Neural crest cell (in vitro differentiated cells): Measurements from ENCODE around the gene THEM5. TPM values are rescaled to one million over a fixed set of nuclear protein-coding genes. Genes with fewer than 3 reads are reported as not detected.

Source experiments
- DNase-seq: peaks from one replicate; pipeline ENCODE4 v3.0.0; 2021; ENCODE audit warnings: low read depth, mixed read lengths, low spot score
- H3K27ac Mint-ChIP-seq: one replicate; pipeline ENCODE4 v1.8.0; 2021; ENCODE audit warnings: mild to moderate bottlenecking, mixed read lengths; ENCODE audit not compliant: unreplicated experiment
- H3K27me3 Mint-ChIP-seq: 2 replicates; pipeline ENCODE4 v1.8.0; 2021; ENCODE audit warnings: low read depth, mild to moderate bottlenecking, mixed read lengths
- H3K36me3 Mint-ChIP-seq: 2 replicates; pipeline ENCODE4 v1.8.0; 2021; ENCODE audit warnings: low read depth, mild to moderate bottlenecking, mixed read lengths
- H3K4me1 Mint-ChIP-seq: 2 replicates; pipeline ENCODE4 v1.8.0; 2021; ENCODE audit warnings: mixed read lengths
- H3K4me3 Mint-ChIP-seq: one replicate; pipeline ENCODE4 v1.8.0; 2021; ENCODE audit warnings: mild to moderate bottlenecking, mixed read lengths
- H3K9me3 Mint-ChIP-seq: 2 replicates; pipeline ENCODE4 v1.8.0; 2021; ENCODE audit warnings: mixed read lengths
- CTCF ChIP-seq: fragments of 200-600 bp; sonication (generic); conservative IDR thresholded peaks from 2 replicates; pipeline ENCODE4 v1.5.0; 2021; ENCODE audit warnings: antibody characterized with exemption, mild to moderate bottlenecking
- total RNA-seq: library from RNA; stranded (reverse); gene quantifications from 2 replicates; pipeline ENCODE4 v1.2.1, GENCODE V29; 2021

The THEM5 gene
- total RNA-seq, 1 donor from 2014 or later = not detected

- H3K27ac Mint-ChIP-seq = no peak overlapping the region
- TF ChIP-seq CTCF = no peak
- no peaks in the 10 kb centered on the region for H3K4me1 Mint-ChIP-seq
- DNase-seq = no peak
- no peaks in the 10 kb centered on the region for H3K9me3 Mint-ChIP-seq
- no peaks in the 10 kb centered on the region for H3K36me3 Mint-ChIP-seq
- no peaks in the 10 kb centered on the region for H3K27me3 Mint-ChIP-seq
- H3K4me3 Mint-ChIP-seq = no peak overlapping the region
These were observed 33.4 kb downstream of the THEM5 start for GRCh38 chr1:151819976-151820623.

GRCh38 chr1:151819227-151819835, 34.2 kb downstream of the THEM5 start:
- H3K36me3 Mint-ChIP-seq = no peaks in the 10 kb centered on the region
- DNase-seq = no peak
- no peaks in the 10 kb centered on the region for H3K27me3 Mint-ChIP-seq
- no peak for TF ChIP-seq CTCF
- H3K27ac Mint-ChIP-seq = peak overlapping the region; percentile 36
- no peaks in the 10 kb centered on the region for H3K9me3 Mint-ChIP-seq
- no peak overlapping the region for H3K4me3 Mint-ChIP-seq
- no peaks in the 10 kb centered on the region for H3K4me1 Mint-ChIP-seq

DNA sequence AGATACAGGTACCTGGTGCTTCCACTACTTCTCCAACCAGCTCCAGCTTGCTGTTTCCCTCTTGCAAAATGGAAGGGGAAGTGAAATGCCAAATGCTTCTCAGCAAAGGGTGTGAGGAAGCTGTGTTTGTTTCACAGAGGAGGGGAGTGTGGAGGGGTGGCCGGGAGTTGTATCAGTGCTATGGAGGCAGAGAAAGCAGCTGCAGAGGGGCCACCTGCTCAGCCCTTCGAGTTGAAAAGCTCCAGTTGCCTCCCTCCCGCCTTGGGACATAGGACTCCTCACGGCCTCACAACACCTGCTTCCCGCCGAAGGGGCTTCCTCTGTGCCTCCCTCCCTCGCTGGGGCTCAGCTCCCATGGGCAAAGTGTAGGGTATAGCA, 36.2 kb downstream of the THEM5 start:
- no peaks in the 10 kb centered on the region for H3K4me1 Mint-ChIP-seq
- no peaks in the 10 kb centered on the region for H3K36me3 Mint-ChIP-seq
- no peak for DNase-seq
- H3K4me3 Mint-ChIP-seq = no peak overlapping the region
- no peak for TF ChIP-seq CTCF
- H3K27me3 Mint-ChIP-seq = no peaks in the 10 kb centered on the region
- no peaks in the 10 kb centered on the region for H3K9me3 Mint-ChIP-seq
- H3K27ac Mint-ChIP-seq = no peak overlapping the region

DNA sequence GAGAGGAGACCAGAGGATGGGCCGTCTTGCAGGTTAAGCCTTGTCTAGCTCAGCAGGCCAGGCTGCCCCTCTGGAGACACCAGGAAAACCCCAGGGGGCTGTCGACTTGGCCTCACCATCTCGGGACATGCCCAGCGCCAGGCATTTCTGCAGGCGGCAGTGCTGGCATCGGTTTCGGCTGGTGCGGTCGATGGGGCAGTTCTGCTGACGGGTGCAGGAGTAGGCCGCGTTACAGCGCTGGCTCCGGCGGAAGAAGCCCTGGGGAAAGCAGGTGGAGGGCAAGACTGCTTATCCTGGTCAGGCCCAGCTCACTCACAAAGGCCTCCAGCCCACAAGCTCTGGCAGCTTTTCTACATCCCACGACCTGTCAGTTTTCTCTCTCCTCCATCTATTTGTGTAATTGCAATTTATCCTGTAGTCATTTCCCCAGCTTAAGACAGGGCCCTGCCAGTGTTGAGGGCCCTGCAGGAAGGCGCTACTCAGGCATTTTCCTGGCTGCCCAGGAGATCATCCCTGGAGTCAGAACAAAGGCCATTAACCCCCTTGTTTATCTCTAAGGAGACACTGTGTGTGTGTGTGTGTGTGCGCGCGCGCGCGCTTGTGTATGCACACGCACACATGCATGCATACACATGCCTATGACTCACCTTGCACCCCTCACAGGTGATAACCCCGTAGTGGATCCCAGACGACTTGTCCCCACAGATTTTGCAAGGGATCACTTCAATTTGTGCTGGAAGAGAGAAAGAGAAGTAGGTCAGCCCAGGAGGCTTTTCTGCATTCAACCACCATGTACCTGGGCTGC, 36.8 kb downstream of the THEM5 start:
- H3K27ac Mint-ChIP-seq = peak overlapping the region; percentile 79

More for the DNA sequence above, 36.8 kb downstream of the THEM5 start:
- DNase-seq = no peak
- Mint-ChIP-seq H3K4me3 (no peak overlapping the region), H3K4me1 (no peaks in the 10 kb centered on the region), H3K36me3 (no peaks in the 10 kb centered on the region), H3K9me3 (no peaks in the 10 kb centered on the region), H3K27me3 (no peaks in the 10 kb centered on the region)
- no peak for TF ChIP-seq CTCF
